Left hindlimb (tissue), 1 donor: ENCODE data around the gene GPR146.
"Not testable (repeated sequence)": the region's sequence is repeated elsewhere in the genome, so short reads cannot be mapped to it uniquely, and the experiment has no call there.

ENCODE experiments used
- DNase-seq: peaks from one replicate; pipeline ENCODE4 v3.0.0-alpha.2; 2018

Gene GPR146, protein sequence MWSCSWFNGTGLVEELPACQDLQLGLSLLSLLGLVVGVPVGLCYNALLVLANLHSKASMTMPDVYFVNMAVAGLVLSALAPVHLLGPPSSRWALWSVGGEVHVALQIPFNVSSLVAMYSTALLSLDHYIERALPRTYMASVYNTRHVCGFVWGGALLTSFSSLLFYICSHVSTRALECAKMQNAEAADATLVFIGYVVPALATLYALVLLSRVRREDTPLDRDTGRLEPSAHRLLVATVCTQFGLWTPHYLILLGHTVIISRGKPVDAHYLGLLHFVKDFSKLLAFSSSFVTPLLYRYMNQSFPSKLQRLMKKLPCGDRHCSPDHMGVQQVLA

DNA sequence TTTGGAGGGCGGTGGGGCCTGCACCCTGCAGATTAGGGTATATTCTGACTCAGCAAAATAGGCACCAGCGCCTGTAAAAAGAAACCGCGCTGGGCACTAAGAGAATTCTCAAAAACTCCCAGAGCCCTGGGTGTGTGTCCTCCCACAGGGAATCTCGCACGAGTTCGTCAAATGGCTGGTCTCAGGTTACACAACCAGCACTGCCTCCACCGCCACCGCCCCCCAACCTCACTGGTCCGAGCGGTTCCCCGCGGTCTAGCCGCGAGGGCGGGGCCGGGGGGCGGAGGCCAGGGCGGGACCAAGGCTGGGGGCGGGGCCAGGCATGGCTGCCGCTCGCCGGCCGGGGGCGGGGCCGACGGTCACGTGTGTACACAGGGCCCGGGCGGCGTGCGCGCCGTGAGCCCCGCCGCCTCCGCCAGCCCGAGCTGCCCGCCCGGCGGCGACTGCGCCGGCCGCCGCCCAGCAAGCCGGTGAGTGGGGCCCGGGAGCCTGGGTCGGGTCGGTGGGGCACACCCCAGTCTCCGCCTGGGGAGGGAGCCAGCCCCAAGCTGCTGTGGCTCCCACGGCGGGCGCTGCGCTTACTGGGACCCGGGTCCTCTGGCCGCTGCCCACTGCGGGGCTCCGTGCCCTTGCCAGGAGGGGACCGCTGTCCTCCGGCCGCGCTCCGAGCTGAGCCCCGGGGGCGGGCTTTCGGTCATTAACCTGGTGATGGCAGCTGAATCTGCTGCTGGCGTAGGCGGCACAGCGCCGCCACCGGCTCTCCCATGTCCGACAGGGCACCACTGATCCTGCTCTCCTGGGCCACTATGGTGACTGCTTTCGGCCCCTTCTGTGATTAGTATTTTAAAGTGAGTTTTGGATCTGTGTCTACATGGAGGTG lies at the start of gene GPR146:
Gene GPR146 (plus strand): TSS at position 358 of the 880 bp plus-strand sequence. CDS start 12,970 bp downstream, outside the sequence.
- DNase-seq, result peak; percentile 97

DNA sequence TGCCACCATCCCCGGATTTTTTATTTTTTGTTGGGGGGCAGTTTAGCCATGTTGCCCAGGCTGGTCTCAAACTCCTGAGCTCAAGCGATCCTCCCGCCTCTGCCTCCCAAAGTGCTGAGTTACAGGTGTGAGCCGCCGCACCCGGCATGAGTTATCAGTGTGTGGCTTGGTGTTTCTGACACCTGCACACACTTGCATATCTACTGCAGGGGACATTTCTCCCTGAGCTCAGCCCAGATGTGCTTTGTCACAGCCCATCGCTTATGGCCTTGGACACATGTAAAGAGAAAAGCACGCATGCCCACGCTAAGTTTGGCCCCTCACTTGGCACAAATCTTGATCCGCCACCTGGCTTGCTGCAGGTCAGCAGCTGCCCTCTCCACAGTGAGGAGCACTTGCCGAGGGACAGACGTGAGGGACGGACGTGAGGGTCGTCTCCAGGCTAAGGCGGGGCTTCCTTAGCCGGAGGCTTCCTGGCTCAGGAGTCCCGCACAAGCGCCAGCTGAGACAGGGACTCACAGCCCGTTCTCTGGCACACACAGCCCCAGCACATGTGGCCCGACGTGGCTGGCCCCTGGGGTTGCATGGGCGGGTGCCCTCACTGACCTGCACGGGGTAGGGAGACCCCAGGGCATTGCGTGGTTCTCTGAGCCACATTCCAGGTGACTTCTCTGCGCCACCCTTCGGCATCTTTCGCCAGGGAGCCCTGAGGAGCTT lies 49.6 kb upstream of the GPR146 start:
- no peak for DNase-seq

DNA sequence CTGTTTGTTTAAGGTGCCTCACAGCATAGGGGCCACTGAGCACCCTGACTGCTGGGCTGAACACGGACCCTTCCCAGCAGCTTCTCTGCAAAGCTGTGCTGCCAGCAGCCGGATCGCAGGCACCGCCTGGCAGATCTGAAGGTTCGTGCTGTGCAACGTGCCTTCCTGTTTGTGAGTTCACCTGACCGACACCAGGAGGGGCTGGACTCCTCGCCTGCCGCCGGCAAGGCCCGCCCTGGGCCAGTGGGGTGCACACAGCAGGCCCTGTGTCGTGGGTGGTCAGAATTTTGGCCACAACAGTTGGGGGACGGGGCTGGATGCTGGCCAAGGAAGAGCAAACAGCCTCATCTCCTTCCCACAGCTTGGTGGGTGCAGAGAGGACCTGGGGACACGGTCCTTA lies 48.8 kb upstream of the GPR146 start:
- no peak for DNase-seq

DNA sequence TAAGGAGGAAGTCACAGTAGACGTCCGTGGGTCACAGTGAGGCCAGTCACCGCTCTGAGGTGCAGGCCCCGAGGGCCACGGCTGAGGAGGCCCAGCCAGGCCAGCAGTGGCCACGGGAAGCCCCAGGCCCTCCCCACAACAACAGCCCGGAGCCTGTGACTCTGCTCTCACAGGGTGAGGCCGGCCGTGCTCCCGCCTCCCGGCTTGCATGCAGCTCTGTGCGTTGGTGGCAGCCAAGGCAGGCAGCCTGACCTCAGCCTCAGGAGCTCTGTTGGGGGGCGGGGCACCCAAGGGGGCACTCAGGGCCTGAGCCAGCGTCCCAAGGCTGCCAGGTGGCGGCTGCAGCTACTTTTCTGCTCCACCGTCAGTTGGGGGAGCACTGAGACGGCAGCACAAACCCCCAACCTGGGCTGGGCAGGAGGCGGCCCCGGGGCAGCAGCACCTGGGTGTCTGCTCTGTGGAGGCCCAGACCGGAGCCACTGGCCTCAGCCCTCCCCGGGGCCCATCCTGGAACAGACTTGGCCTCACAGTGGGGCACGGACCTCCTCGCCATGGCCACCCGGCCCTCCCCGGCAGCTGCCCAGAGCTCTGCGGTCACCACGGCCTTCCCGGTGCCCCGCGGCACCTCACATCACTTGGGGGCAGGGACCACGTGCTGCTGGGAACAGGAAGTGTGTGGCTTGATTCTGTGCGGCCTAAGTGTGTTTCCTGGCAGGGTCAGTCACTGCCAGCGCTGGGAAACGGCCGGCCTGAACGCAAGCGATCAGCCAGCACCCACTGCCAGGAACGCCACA lies 48.1 kb upstream of the GPR146 start:
- DNase-seq, result no peak

DNA sequence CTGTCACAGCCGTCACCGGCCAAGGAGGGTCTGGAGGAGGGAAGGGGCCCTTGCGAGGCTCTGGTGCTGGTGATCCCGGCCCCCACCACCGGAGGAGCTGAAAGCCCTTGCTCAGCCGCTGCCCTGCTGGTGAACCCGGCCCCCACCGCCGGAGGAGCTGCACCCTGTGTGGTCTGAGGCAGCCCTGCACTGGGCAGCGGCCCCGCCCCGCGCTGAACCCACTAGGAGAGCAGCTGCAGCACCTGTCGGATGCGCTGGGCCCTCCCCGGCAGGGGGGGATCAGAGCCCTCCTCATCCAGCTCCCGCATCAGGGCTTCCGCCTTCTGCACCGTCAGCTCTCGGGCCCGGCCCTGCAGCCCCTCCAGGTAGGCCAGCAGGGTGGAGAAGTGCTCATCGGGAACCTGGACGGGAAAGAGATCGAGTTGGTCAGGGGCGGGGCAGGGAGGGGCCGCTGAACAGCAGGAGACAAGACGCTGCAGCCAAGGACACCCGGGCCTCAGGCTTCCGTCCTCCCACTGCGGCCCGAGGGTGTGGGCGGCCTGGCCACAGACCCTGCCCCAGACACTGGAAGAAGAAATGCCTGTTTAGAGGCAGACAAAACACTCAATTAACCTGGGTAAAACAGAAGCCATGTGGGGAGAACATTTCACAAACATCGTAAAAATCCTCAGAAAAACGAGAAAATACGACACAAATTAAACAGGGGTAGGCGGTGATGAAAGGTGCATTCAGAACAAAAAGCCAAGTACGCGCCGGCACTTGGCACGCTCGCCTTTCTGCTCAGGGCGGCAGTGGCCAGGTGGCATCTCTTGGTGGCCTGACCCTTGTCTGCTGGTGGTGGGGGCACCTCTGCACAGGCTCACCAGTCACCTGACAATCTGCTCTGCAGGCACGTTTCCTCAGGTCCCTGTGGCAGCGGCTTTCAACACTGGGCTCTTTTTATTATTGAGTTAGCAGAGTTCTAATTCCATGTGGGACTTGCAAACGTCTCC lies 46.6 kb upstream of the GPR146 start:
- DNase-seq, result no peak

DNA sequence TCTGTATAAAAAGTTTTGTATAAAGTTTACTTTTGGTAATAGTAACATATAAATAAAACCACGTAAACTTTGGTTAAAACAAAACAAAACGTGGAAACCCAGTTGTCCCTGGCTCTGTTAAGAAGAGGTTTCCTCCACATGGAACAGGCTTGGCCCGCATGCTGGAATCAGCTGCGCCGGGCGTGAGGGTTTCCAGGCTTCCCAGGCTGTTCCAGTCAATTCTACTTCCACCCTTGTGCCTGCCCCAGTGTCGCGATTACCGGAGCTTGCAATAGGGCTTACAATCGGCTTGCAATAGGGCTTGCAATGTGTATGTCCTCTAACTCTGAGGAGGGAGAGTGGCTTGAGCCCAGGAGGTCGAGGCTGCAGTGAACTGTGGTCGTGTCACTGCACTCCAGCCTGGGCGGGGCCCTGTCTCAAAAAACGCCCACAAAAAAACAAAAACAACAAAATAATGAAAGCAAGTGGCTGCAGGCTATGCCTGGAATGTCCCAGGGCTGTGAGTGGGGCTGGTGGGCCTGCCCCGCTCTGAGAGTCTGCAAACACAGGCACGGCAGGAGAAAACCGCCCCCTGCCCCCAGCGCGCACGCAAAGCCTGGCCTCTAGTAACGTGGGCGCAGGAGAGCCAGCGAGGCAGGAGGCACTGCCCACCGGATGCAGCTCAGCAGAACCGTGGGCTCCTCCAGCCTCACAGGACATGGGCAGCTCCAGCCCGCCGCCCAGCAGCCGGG lies 45.0 kb upstream of the GPR146 start:
- DNase-seq, result no peak

DNA sequence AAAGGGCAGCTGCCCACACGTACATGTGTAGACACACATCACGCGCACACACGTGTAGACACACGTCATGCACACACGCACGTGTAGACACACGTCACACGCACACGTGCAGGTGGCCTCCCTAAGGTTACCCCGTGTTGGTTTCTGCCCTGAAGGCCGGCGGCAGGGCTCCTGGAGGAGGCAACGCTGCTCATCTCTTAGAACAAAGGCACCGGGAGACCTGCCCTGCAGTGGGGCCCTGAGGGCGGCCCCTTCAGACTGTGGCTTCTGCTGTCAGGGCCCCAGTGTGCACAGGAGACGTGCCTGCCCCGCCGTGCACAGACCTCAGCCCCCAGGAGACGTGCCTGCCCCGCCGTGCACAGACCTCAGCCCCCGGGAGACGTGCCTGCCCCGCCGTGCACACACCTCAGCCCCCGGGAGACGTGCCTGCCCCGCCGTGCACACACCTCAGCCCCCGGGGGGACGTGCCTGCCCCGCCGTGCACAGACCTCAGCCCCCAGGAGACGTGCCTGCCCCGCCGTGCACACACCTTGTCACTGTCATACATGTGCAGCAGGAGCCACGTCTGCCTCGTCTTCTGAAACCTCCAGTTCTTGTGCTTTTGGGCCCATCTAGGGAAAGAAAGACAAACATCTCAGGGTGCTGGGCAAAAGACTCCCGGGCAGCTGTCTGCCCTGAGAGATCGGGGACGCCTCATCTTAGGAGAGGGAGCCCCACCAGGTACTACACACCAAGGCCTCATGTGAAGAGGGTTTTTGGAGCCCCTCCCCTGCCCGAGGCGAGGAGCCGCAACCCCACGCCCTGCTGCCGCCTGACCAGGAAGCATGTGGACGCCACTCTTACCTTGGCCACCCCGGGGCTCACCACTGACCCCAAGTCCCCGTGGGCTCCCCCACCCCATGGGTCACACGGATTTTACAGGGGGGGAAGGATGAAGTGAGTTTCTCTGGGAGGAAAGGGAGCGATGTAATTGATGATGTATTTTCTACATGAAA lies 44.1 kb upstream of the GPR146 start:
- DNase-seq, result no peak

DNA sequence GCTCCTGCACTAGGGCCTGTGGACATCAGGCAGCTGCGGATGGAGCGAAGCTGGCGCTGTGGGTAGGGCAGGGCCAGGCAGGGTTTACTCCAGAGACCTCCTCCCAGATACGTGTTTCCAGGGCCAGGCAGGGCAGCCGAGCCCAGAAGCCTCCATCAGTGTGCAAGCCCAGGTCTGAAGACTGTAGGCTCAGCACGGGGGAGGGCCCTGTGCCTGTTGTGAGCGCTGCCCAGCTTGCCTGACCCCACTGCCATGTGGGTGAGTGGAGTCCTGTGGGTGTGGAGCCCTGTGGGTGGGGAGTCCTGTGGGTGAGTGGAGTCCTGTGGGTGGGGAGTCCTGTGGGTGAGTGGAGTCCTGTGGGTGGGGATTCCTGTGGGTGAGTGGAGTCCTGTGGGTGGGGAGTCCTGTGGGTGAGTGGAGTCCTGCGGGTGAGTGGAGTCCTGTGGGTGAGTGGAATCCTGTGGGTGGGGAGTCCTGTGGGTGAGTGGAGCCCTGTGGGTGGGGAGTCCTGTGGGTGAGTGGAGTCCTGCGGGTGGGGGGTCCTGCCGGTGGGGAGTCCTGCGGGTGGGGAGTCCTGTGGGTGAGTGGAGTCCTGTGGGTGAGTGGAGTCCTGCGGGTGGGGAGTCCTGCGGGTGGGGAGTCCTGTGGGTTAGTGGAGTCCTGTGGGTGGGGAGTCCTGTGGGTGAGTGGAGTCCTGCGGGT lies 43.1 kb upstream of the GPR146 start:
- DNase-seq, result not testable (repeated sequence)

DNA sequence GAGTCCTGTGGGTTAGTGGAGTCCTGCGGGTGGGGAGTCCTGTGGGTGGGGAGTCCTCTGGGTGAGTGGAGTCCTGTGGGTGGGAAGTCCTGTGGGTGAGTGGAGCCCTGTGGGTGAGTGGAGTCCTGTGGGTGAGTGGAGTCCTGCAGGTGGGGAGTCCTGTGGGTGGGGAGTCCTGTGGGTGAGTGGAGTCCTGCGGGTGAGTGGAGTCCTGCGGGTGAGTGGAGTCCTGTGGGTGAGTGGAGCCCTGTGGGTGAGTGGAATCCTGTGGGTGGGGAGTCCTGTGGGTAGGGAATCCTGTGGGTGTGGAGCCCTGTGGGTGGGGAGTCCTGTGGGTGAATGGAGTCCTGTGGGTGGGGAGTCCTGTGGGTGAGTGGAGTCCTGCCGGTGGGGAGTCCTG lies 42.3 kb upstream of the GPR146 start:
- DNase-seq, result not testable (repeated sequence)

DNA sequence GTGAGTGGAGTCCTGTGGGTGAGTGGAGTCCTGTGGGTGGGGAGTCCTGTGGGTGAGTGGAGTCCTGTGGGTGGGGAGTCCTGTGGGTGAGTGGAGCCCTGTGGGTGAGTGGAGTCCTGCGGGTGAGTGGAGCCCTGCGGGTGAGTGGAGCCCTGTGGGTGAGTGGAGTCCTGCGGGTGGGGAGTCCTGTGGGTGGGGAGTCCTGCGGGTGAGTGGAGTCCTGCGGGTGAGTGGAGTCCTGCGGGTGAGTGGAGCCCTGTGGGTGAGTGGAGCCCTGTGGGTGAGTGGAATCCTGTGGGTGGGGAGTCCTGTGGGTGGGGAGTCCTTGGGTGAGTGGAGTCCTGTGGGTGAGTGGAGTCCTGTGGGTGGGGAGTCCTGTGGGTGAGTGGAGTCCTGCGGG lies 41.9 kb upstream of the GPR146 start:
- DNase-seq, result not testable (repeated sequence)

DNA sequence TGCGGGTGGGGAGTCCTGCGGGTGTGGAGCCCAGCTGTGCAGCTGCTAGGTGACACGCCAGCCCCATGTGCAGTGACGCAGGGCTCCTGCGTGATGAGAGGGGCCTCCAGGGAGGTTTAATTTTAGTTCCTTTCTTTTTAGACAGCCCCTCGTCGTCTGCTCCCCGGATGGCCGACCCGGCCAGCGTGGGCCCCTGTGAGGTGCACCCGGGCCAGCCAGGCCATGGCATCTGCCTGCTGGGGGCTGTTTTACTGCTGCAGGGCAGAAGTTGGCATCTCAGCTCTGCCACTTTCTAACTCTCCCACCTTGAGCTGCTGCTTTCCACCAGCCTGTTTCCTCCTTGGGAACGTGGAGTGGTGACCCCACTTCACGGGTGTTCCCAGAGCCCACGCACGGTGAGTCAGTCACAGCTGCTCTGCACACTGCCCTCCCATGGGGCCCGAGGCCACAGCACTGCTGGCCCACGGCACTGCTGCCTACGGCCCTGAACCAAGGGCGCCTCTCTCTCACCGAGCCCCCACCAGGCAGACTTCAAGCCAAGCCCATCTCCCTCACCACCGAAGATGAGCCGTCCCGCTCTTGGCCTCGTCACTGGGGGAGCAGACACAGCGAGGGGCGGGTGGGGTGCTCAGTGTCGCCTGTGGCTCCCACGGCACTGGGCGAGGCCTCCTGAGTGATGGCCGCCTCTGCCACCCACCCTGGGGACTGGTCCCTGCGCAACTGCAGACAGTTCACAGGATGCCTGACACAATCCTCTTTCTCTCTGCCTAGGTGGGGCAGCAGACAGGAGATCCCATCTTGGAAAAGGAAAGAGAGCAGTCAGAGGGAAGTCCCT lies 40.1 kb upstream of the GPR146 start:
- DNase-seq, result no peak

DNA sequence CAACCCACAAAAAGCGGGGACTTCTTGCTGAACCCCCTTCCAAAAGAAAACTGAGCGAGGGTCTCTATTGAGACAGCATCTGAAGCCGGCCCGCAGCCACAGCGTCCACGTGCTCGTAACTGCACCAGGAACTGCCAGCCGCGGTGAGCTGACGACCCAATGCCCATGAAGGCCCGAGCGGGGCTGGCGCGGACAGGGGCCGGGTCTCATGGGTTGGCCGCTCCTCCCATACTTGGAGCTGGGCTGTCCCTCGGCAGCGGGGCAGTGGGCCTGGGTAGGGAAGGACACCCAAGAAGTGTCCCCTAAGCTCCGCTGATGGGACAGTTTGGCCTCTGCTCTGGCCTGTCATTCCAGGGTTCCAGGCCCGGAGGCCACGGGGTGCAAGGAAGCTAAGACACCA lies 39.0 kb upstream of the GPR146 start:
- DNase-seq, result no peak

DNA sequence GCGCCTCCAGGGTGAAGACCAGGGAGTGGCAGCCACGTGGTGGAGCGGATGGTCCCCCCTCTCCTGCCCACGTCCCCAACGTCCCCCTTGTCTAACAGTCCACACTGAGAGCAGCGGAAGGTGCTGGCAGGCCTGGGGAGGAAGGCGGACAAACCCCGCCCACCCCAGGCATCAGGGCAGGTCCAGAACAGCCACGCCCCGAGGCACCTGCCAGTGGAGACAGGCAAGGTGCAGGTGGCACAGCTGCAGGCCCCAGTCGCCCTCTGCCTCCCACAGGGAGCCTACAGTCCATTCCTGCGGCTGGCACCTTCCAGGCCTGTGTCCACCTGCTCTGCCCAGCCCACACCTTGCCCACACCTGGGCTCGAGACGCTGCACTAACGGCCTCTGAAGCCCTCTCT lies 36.4 kb upstream of the GPR146 start:
- no peak for DNase-seq

DNA sequence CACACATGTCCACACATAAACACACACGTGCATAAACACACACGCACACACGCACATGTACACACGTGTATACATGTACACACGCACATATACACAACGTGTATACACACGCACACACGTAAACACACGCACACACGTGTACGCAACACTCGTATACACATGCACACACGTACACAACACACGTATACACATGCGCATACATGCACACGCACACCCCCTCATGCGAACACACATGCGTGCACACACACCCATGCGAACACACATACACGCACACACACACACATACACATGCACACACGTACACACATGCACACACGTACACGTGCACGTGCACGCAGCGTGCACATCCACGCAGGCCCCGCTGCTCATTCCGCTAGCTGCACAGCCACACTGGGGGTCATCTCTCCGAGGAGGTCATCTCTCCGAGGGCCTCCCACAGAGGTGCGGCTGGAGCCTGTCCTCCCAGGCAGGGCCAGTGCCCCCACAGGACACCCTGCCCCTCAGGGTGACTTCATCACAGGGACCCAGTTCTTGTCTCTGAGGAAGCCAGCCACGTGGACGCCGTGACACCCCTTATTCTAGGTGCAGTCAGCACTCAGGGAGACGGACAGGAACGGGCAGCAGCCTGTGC lies 35.5 kb upstream of the GPR146 start:
- no peak for DNase-seq

DNA sequence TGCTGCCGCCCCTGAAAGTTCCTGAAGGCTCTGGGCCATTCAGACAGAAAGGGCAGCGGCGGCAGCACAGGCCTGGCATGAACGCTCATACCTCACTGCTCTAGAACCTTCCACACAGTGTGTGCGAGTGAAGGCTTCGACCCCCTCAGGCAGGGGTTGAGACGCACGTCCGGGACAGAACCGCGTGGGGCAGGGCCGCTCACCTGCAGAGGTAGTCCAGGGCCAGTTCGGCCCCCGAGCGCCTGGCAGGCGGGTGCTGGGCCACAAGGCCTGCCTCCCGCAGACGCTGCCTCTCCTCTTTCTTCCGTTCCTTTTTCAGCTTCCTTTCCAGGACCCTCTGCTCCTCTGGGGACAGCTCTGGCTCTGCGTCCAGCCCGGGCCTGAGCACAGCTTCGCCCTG lies 34.6 kb upstream of the GPR146 start:
- no peak for DNase-seq

DNA sequence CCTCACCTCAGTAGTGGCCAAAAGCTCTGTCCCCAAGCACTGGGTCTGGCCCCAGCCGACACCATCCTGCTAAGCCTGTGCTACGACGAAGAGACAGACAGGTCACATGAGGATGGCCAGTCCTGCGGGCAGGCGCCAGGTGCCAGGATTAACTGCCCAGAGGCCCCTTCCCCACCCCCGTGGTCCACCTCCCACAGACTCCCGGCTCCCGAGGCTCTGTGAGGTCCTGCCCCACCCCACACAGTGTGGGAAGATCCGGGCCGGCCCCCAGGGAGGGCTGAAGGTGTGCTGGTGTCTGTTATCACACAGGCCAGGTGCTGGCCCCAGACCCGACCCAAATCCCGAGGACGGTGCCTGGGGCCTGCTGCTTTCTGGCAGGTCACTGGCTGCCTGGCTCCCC lies 34.1 kb upstream of the GPR146 start:
- DNase-seq, result no peak
